ENCODE data around the gene AP4M1.
"Not testable (repeated sequence)": the region's sequence is repeated elsewhere in the genome, so short reads cannot be mapped to it uniquely, and the experiment has no call there.

Gene AP4M1

GRCh38 chr7:100109521-100110163 lies 8.2 kb downstream of the AP4M1 start:
- DNase-seq, result no peak

- no peak for DNase-seq
Measured at GRCh38 chr7:100111156-100111555, 9.7 kb downstream of the AP4M1 start.

GRCh38 chr7:100111914-100112313 lies 10.5 kb downstream of the AP4M1 start:
- no peak for DNase-seq

- no peak for DNase-seq
Measured at GRCh38 chr7:100115026-100115425, 13.6 kb downstream of the AP4M1 start.

GRCh38 chr7:100118388-100119071 lies 17.1 kb downstream of the AP4M1 start:
- DNase-seq, result no peak

- DNase-seq, result peak; percentile 42
Measured at GRCh38 chr7:100119072-100119969, 17.9 kb downstream of the AP4M1 start, which contains the start of the genes CNPY4 and TAF6. Gene CNPY4, plus strand, starts transcription at chr7:100119634. Its CDS starts 111 bp downstream, at chr7:100119745. Gene TAF6, minus strand, starts transcription at chr7:100119358. Its CDS starts 5,149 bp downstream, at chr7:100114209.

- DNase-seq, result no peak
Measured at GRCh38 chr7:100119970-100120732, 18.7 kb downstream of the AP4M1 start.

- no peak for DNase-seq
Measured at GRCh38 chr7:100120733-100121036, 19.2 kb downstream of the AP4M1 start.

- no peak for DNase-seq
Measured at GRCh38 chr7:100122067-100122466, 20.6 kb downstream of the AP4M1 start.

GRCh38 chr7:100122568-100122967 lies 21.1 kb downstream of the AP4M1 start:
- DNase-seq, result no peak

- DNase-seq, result no peak
Measured at GRCh38 chr7:100124301-100125230, 23.1 kb downstream of the AP4M1 start.

- no peak for DNase-seq
Measured at GRCh38 chr7:100126239-100126930, 24.9 kb downstream of the AP4M1 start.

GRCh38 chr7:100126931-100127865 lies 25.8 kb downstream of the AP4M1 start, which contains the start of gene MBLAC1:
Gene MBLAC1, plus strand, starts transcription at chr7:100126967. Its CDS starts 429 bp downstream, at chr7:100127396.
- DNase-seq, result peak; percentile 50

- DNase-seq, result no peak
Measured at GRCh38 chr7:100127866-100128636, 26.6 kb downstream of the AP4M1 start.

GRCh38 chr7:100128637-100128963 lies 27.2 kb downstream of the AP4M1 start:
- DNase-seq, result no peak

- not testable (repeated sequence) for DNase-seq
Measured at GRCh38 chr7:100130220-100130607, 28.8 kb downstream of the AP4M1 start.

- no peak for DNase-seq
Measured at GRCh38 chr7:100130608-100131453, 29.4 kb downstream of the AP4M1 start.

- DNase-seq, result peak; percentile 20
Measured at GRCh38 chr7:100132126-100132525, 30.7 kb downstream of the AP4M1 start.

Data from NCI-H524 treated with DMSO at 0.1 percent for 48 hours (cell line).